H1 (cell line): ENCODE data around the gene ECSIT. TPM values are rescaled to one million over a fixed set of nuclear protein-coding genes. Genes with fewer than 3 reads are reported as not detected.

Experiments used
- CTCF ChIA-PET: fragments of 300-600 bp; sonication (Branson Sonifier 250); formaldehyde crosslinking; loops from one replicate; lab custom pipeline; 2021; ENCODE audit not compliant: partially characterized antibody; lab: Charles Lee
- POLR2A ChIA-PET: fragments of 300-600 bp; sonication (Branson Sonifier 250); formaldehyde crosslinking; loops from one replicate; lab custom pipeline; 2021; ENCODE audit warnings: inconsistent platforms; ENCODE audit not compliant: partially characterized antibody; lab: Charles Lee
- DNase-seq, 2 experiments: peaks; one replicate each; pipeline versions ENCODE4 v3.0.0 to v3.0.0-alpha.2; 2010 to 2022; ENCODE audit warnings: low spot score in 2 of 2, low read depth in 1 of 2, mixed read lengths in 1 of 2
- FAIRE-seq: peaks from 2 replicates; lab custom pipeline; 2011; peaks lifted over from hg19 to GRCh38; lab: Jason Lieb, UNC
- H2AFZ ChIP-seq: 2 replicates; pipeline ENCODE4 v1.8.1; 2012; ENCODE audit warnings: low read length, inconsistent platforms
- H2AK5ac ChIP-seq: 2 replicates; pipeline ENCODE4 v1.6.1; 2013; ENCODE audit warnings: low read depth, low read length
- H2BK120ac ChIP-seq: replicated peaks from 2 replicates; pipeline ENCODE3; 2013; ENCODE audit warnings: low read depth, low read length, inconsistent platforms
- H2BK12ac ChIP-seq: 2 replicates; pipeline ENCODE4 v1.6.1; 2013; ENCODE audit warnings: low read depth, low read length
- H2BK15ac ChIP-seq: 2 replicates; pipeline ENCODE4 v1.6.1; 2013; ENCODE audit warnings: low read length
- H2BK20ac ChIP-seq: 2 replicates; pipeline ENCODE4 v1.6.1; 2013; ENCODE audit warnings: low read length
- H2BK5ac ChIP-seq: 2 replicates; pipeline ENCODE4 v1.6.1; 2013; ENCODE audit warnings: low read depth, low read length
- H3K14ac ChIP-seq: 2 replicates; pipeline ENCODE4 v1.6.1; 2013; ENCODE audit warnings: inconsistent platforms; ENCODE audit not compliant: insufficient read length
- H3K18ac ChIP-seq: 2 replicates; pipeline ENCODE4 v1.6.1; 2013; ENCODE audit warnings: low read length; ENCODE audit errors: extremely low read depth
- H3K23ac ChIP-seq: 2 replicates; pipeline ENCODE4 v1.6.1; 2013; ENCODE audit warnings: inconsistent platforms; ENCODE audit not compliant: insufficient read length
- H3K23me2 ChIP-seq: 2 replicates; pipeline ENCODE4 v1.6.1; 2013; ENCODE audit warnings: low read depth, low read length
- H3K27ac ChIP-seq: 2 replicates; pipeline ENCODE4 v1.6.1; 2011; ENCODE audit warnings: low read depth, low read length, inconsistent platforms
- H3K27me3 ChIP-seq, 4 experiments: replicated peaks in 1 of 4; 1 replicate in 1 of 4; 2 replicates in 3 of 4; pipeline versions ENCODE4 v1.6.1 to v1.8.1; 2011 to 2013; ENCODE audit warnings: low read length in 3 of 4, mild to moderate bottlenecking in 3 of 4, inconsistent platforms in 2 of 4, mixed read lengths in 2 of 4, moderate library complexity in 1 of 4; ENCODE audit not compliant: control insufficient read depth in 3 of 4, insufficient read depth in 3 of 4; ENCODE audit errors: extremely low read depth in 1 of 4
- H3K36me3 ChIP-seq, 4 experiments: 2 replicates each; pipeline versions ENCODE4 v1.6.1 to v1.8.1; 2011 to 2013; ENCODE audit warnings: mild to moderate bottlenecking in 4 of 4, low read length in 3 of 4, moderate library complexity in 2 of 4, control low read depth in 1 of 4, inconsistent platforms in 1 of 4; ENCODE audit not compliant: insufficient read depth in 4 of 4, control insufficient read depth in 2 of 4
- H3K4ac ChIP-seq: replicated peaks from 2 replicates; pipeline ENCODE3; 2013; ENCODE audit warnings: low read length, low read depth, mixed read lengths, inconsistent platforms; ENCODE audit not compliant: insufficient read length
- H3K4me1 ChIP-seq, 4 experiments: replicated peaks in 1 of 4; 1 replicate in 1 of 4; 2 replicates in 3 of 4; pipeline versions ENCODE4 v1.6.1 to v1.8.1; 2011 to 2013; ENCODE audit warnings: low read length in 3 of 4, inconsistent platforms in 2 of 4, mixed read lengths in 1 of 4; ENCODE audit not compliant: insufficient read depth in 4 of 4, control insufficient read depth in 3 of 4
- H3K4me2 ChIP-seq, 2 experiments: 2 replicates each; pipeline versions ENCODE4 v1.6.1 to v1.8.1; 2011 to 2013; ENCODE audit warnings: low read depth in 2 of 2, low read length in 2 of 2, control low read depth in 1 of 2, inconsistent platforms in 1 of 2, mild to moderate bottlenecking in 1 of 2; ENCODE audit not compliant: insufficient read depth in 1 of 2
- H3K4me3 ChIP-seq, 4 experiments: fragments of 200-600, 300-600 bp in 1 of 4; sonication (generic), shearing (Covaris generic), sonication (Bioruptor Twin) in 1 of 4; 2 replicates each; pipeline versions ENCODE4 v1.5.1 to v1.8.1; 2011 to 2016; ENCODE audit warnings: low read length in 4 of 4, low read depth in 3 of 4, control low read depth in 2 of 4, inconsistent platforms in 2 of 4, mild to moderate bottlenecking in 2 of 4, mixed read lengths in 1 of 4, moderate library complexity in 1 of 4; ENCODE audit not compliant: insufficient read depth in 2 of 4; ENCODE audit errors: extremely low read depth in 1 of 4
- H3K56ac ChIP-seq: replicated peaks from 2 replicates; pipeline ENCODE3; 2013; ENCODE audit warnings: low read depth, mild to moderate bottlenecking, mixed read lengths, low read length, inconsistent platforms; ENCODE audit not compliant: insufficient read length
- H3K79me1 ChIP-seq: 2 replicates; pipeline ENCODE4 v1.6.1; 2013; ENCODE audit warnings: low read depth, low read length, control low read depth
- H3K79me2 ChIP-seq, 2 experiments: 2 replicates each; pipeline versions ENCODE4 v1.6.1 to v1.8.1; 2012 to 2013; ENCODE audit warnings: low read length in 2 of 2, mild to moderate bottlenecking in 2 of 2, inconsistent platforms in 1 of 2; ENCODE audit not compliant: insufficient read depth in 2 of 2, control insufficient read depth in 1 of 2
- H3K9ac ChIP-seq, 4 experiments: replicated peaks in 1 of 4; 1 replicate in 1 of 4; 2 replicates in 3 of 4; pipeline versions ENCODE4 v1.6.1 to v1.8.1; 2011 to 2013; ENCODE audit warnings: low read depth in 3 of 4, low read length in 3 of 4, control low read depth in 2 of 4, mild to moderate bottlenecking in 2 of 4, moderate library complexity in 2 of 4, inconsistent platforms in 1 of 4; ENCODE audit errors: extremely low read depth in 1 of 4
- H3K9me3 ChIP-seq, 2 experiments: 2 replicates each; pipeline versions ENCODE4 v1.6.1 to v1.8.1; 2012 to 2013; ENCODE audit warnings: mild to moderate bottlenecking in 2 of 2, moderate library complexity in 2 of 2, control low read depth in 1 of 2, inconsistent platforms in 1 of 2, low read depth in 1 of 2, low read length in 1 of 2, mixed read lengths in 1 of 2; ENCODE audit not compliant: insufficient read depth in 2 of 2
- H4K20me1 ChIP-seq, 2 experiments: replicated peaks in 1 of 2; 2 replicates each; pipeline versions ENCODE3 to v1.8.1; 2011 to 2013; ENCODE audit warnings: inconsistent platforms in 2 of 2, low read length in 2 of 2, mild to moderate bottlenecking in 1 of 2; ENCODE audit not compliant: insufficient read depth in 2 of 2, control insufficient read depth in 1 of 2
- H4K5ac ChIP-seq: 2 replicates; pipeline ENCODE4 v1.6.1; 2013; ENCODE audit warnings: low read length, low read depth, mixed read lengths, inconsistent platforms; ENCODE audit not compliant: insufficient read length
- H4K8ac ChIP-seq: 2 replicates; pipeline ENCODE4 v1.8.0; 2013; ENCODE audit warnings: mild to moderate bottlenecking, moderate library complexity, low read length, inconsistent platforms; ENCODE audit not compliant: insufficient read depth; ENCODE audit errors: extremely low read depth
- H4K91ac ChIP-seq: replicated peaks from 2 replicates; pipeline ENCODE3; 2013; ENCODE audit warnings: low read length, mixed read lengths, inconsistent platforms; ENCODE audit not compliant: insufficient read length
- CEBPB ChIP-seq: IDR thresholded peaks from 2 replicates; pipeline ENCODE4 v1.6.1; 2012; ENCODE audit warnings: low read depth, low read length
- NANOG ChIP-seq: IDR thresholded peaks from 2 replicates; pipeline ENCODE4 v1.6.1; 2011; ENCODE audit warnings: low read length, low read depth, mild to moderate bottlenecking, inconsistent platforms; ENCODE audit not compliant: insufficient read depth, poor library complexity, severe bottlenecking
- NRF1 ChIP-seq: IDR thresholded peaks from 2 replicates; pipeline ENCODE4 v1.6.1; 2011; ENCODE audit warnings: mild to moderate bottlenecking, low read depth, low read length, improper control_type of control experiment
- TCF12 ChIP-seq: IDR thresholded peaks from 2 replicates; pipeline ENCODE4 v1.6.1; 2011; ENCODE audit warnings: low read depth, mild to moderate bottlenecking, low read length
- YY1 ChIP-seq: IDR thresholded peaks from 2 replicates; pipeline ENCODE4 v1.6.1; 2011; ENCODE audit warnings: low read depth, mild to moderate bottlenecking, low read length
- WGBS, 2 experiments: shearing (Covaris generic) in 1 of 2; methylation state at CpG; one replicate each; pipeline versions ENCODE4 v1.1.6 to v1.1.7; 2013 to 2015; ENCODE audit warnings: low lambda C conversion rate in 2 of 2, mixed read lengths in 2 of 2, inconsistent platforms in 1 of 2, low coverage in 1 of 2, missing lambda C conversion rate in 1 of 2; ENCODE audit not compliant: insufficient replicate concordance in 2 of 2, insufficient coverage in 1 of 2, insufficient read length in 1 of 2; ENCODE audit errors: extremely low coverage in 1 of 2, missing lambda C conversion rate in 1 of 2; 5-methylcytosine and 5-hydroxymethylcytosine counted together
- polyA plus RNA-seq, 7 experiments: library from polyadenylated mRNA; depleted of rRNA in 3 of 7; stranded (reverse) in 5 of 7; unstranded in 2 of 7; fragments of >200 nt in 5 of 7; fragments of 200-250 nt in 2 of 7; gene quantifications; 1 replicate in 5 of 7; 2 replicates in 1 of 7; 4 replicates in 1 of 7; pipeline versions ENCODE4 v1.2.1 to v1.2.3, GENCODE V29; 2011 to 2013; ENCODE audit warnings: missing spikeins in 2 of 7, mixed read lengths in 2 of 7
- total RNA-seq: library from RNA; stranded (reverse); fragmentation: NEBNext Ultra II Directional; extraction: Animal tissue kit (Norgen Biotek cat#: 25700); gene quantifications from 2 replicates; pipeline ENCODE4 v1.2.1, GENCODE V29; 2021
- TF ChIP-seq, protein P1 (sequence below): IDR thresholded peaks from 2 replicates; pipeline ENCODE4 v1.6.1; 2012; ENCODE audit warnings: inconsistent platforms
- TF ChIP-seq, protein P2 (sequence below): IDR thresholded peaks from 2 replicates; pipeline ENCODE4 v1.6.1; 2012; ENCODE audit warnings: inconsistent platforms

The ECSIT gene
- total and polyA plus RNA-seq, 2 of the 8 experiments (the other 6 are each of a cell fraction or from before 2014, with no cell fraction given) = 55.7 to 74.1 TPM

- Histone ChIP-seq H3K4ac (no peak overlapping the region), H3K9me3 (no peaks in the 10 kb centered on the region), H3K23ac (no peak overlapping the region), H4K8ac (no peak overlapping the region), H3K4me3 (no peak overlapping the region), H3K4me2 (no peak overlapping the region), H3K14ac (no peak overlapping the region), H3K4me1 (no peaks in the 10 kb centered on the region), H3K79me2 (no peaks in the 10 kb centered on the region), H2BK12ac (no peak overlapping the region), H2BK120ac (no peak overlapping the region), H4K20me1 (peaks cover 2 to 4% of the 10 kb centered on the region in 2 experiments), H3K79me1 (no peaks in the 10 kb centered on the region; the same call in 1 of the 2 replicates), H3K23me2 (no peaks in the 10 kb centered on the region), H2BK15ac (no peak overlapping the region), H3K36me3 (peaks cover 0 to 10% (median 0%) of the 10 kb centered on the region in 4 experiments; a peak in 3 of 8 replicates), H4K91ac (no peak overlapping the region), H4K5ac (no peak overlapping the region), H2AFZ (no peak overlapping the region), H2BK20ac (no peak overlapping the region), H2BK5ac (no peak overlapping the region), H3K27me3 (no peaks in the 10 kb centered on the region), H2AK5ac (no peak overlapping the region), H3K27ac (no peak overlapping the region), H3K18ac (no peak overlapping the region), H3K9ac (no peak overlapping the region), H3K56ac (no peak overlapping the region)
- 95% methylated on average over 20 of the region's 20 CpGs; no CpG with 5 or more reads in 1 of the 2 experiments for WGBS, 2 experiments
- no peak for TF ChIP-seq YY1
- no peak for TF ChIP-seq CEBPB
- TF ChIP-seq NRF1 = no peak
- no peak for TF ChIP-seq NANOG
- TF ChIP-seq TCF12 = no peak
- TF ChIP-seq, protein P1, sequence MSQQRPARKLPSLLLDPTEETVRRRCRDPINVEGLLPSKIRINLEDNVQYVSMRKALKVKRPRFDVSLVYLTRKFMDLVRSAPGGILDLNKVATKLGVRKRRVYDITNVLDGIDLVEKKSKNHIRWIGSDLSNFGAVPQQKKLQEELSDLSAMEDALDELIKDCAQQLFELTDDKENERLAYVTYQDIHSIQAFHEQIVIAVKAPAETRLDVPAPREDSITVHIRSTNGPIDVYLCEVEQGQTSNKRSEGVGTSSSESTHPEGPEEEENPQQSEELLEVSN = no peak
- TF ChIP-seq, protein P2, sequence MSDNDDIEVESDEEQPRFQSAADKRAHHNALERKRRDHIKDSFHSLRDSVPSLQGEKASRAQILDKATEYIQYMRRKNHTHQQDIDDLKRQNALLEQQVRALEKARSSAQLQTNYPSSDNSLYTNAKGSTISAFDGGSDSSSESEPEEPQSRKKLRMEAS = no peak
- POLR2A ChIA-PET = interaction anchor here (0.9 to 1.5 kb wide), 4 partner anchors 9 to 139 kb away, joined by 3 to 4 read pairs (median 4); partner anchors contain the start of genes ECSIT, ELAVL3 and SWSAP1
- no peak for FAIRE-seq
- DNase-seq = no peak
- CTCF ChIA-PET = interaction anchor here (0.6 kb wide), 1 partner anchor 100 kb away, joined by 3 read pairs; no protein-coding TSS in a partner anchor
Measured at GRCh38 chr19:11513946-11514345, 15.0 kb downstream of the ECSIT start.
